Endothelial cell of umbilical vein (primary cell): Measurements from ENCODE around the gene ATP8A2. TPM values are rescaled to one million over a fixed set of nuclear protein-coding genes. Genes with fewer than 3 reads are reported as not detected.

Source experiments
- BruUV-seq: library from RNA; stranded (reverse); fragments of 400-500 nt; replicated peaks from 2 replicates; lab custom pipeline; 2021; lab: Mats Ljungman, UMichigan
- CTCF ChIA-PET: fragments of 300-600, 350-600 bp; sonication (Branson Sonifier 250); formaldehyde crosslinking; loops from one replicate; lab custom pipeline; 2021; ENCODE audit warnings: antibody characterized with exemption, inconsistent platforms; lab: Charles Lee
- POLR2A ChIA-PET: fragments of 300-600, 350-600 bp; sonication (Branson Sonifier 250); formaldehyde crosslinking; loops from one replicate; lab custom pipeline; 2021; ENCODE audit warnings: antibody characterized with exemption, inconsistent platforms; lab: Charles Lee
- DNase-seq: peaks from one replicate; pipeline ENCODE4 v3.0.0-alpha.2; 2011; ENCODE audit warnings: low read depth, low spot score
- FAIRE-seq: peaks from 2 replicates; lab custom pipeline; 2011; peaks lifted over from hg19 to GRCh38; lab: Jason Lieb, UNC
- H2AFZ ChIP-seq: 2 replicates; pipeline ENCODE4 v1.6.0; 2012; ENCODE audit warnings: low read depth, low read length, control low read depth, inconsistent platforms
- H3K27ac ChIP-seq: 2 replicates; pipeline ENCODE4 v1.5.1; 2011; ENCODE audit warnings: low read depth, mild to moderate bottlenecking, control low read depth, low read length, moderate library complexity; ENCODE audit not compliant: insufficient read depth
- H3K27me3 ChIP-seq, 2 experiments: 2 replicates each; pipeline versions ENCODE4 v1.6.0 to v1.6.1; 2011; ENCODE audit warnings: low read length in 2 of 2, mixed read lengths in 1 of 2; ENCODE audit not compliant: control insufficient read depth in 2 of 2, insufficient read depth in 2 of 2
- H3K36me3 ChIP-seq, 2 experiments: 2 replicates in 1 of 2; 3 replicates in 1 of 2; pipeline ENCODE4 v1.5.1; 2011; ENCODE audit warnings: low read length in 2 of 2, mild to moderate bottlenecking in 1 of 2, moderate library complexity in 1 of 2; ENCODE audit not compliant: control insufficient read depth in 2 of 2, insufficient read depth in 2 of 2; ENCODE audit errors: extremely low read depth in 1 of 2
- H3K4me1 ChIP-seq: 3 replicates; pipeline ENCODE4 v1.5.1; 2011; ENCODE audit warnings: mild to moderate bottlenecking, low read length; ENCODE audit not compliant: control insufficient read depth, insufficient read depth; ENCODE audit errors: extremely low read depth
- H3K4me2 ChIP-seq: 2 replicates; pipeline ENCODE4 v1.6.1; 2011; ENCODE audit warnings: low read length, control low read depth, mixed read lengths; ENCODE audit not compliant: insufficient read depth
- H3K4me3 ChIP-seq, 3 experiments: fragments of 200-600 bp in 1 of 3; sonication (generic), shearing (Covaris generic) in 1 of 3; replicated peaks in 1 of 3; 2 replicates each; pipeline ENCODE4 v1.5.1; 2011 to 2016; ENCODE audit warnings: control low read depth in 3 of 3, low read length in 3 of 3, mild to moderate bottlenecking in 2 of 3, inconsistent platforms in 1 of 3, low read depth in 1 of 3, moderate library complexity in 1 of 3; ENCODE audit not compliant: insufficient read depth in 1 of 3
- H3K79me2 ChIP-seq: 2 replicates; pipeline ENCODE4 v1.6.0; 2012; ENCODE audit warnings: low read length, inconsistent platforms; ENCODE audit not compliant: control insufficient read depth, insufficient read depth
- H3K9ac ChIP-seq: replicated peaks from 2 replicates; pipeline ENCODE3; 2011; ENCODE audit warnings: low read length, control low read depth; ENCODE audit not compliant: insufficient read depth; ENCODE audit errors: extremely low read depth
- H3K9me1 ChIP-seq: replicated peaks from 3 replicates; pipeline ENCODE4 v1.6.0; 2011; ENCODE audit warnings: mild to moderate bottlenecking, low read length; ENCODE audit not compliant: control insufficient read depth, insufficient read depth; ENCODE audit errors: extremely low read depth
- H3K9me3 ChIP-seq: replicated peaks from 2 replicates; pipeline ENCODE4 v1.5.1; 2012; ENCODE audit warnings: low read length, inconsistent platforms; ENCODE audit not compliant: control insufficient read depth, insufficient read depth
- H4K20me1 ChIP-seq: replicated peaks from 2 replicates; pipeline ENCODE3; 2011; ENCODE audit warnings: mild to moderate bottlenecking, low read length; ENCODE audit not compliant: control insufficient read depth, insufficient read depth; ENCODE audit errors: extremely low read depth
- FOS ChIP-seq: IDR thresholded peaks from 2 replicates; pipeline ENCODE4 v1.6.1; 2011; ENCODE audit warnings: mild to moderate bottlenecking, low read length, moderate library complexity, borderline replicate concordance; ENCODE audit not compliant: insufficient read depth
- GATA2 ChIP-seq: IDR thresholded peaks from 2 replicates; pipeline ENCODE4 v1.7.0; 2011; ENCODE audit warnings: low read depth, mild to moderate bottlenecking, moderate library complexity, mixed read lengths, low read length; ENCODE audit not compliant: insufficient read length, insufficient read depth
- JUN ChIP-seq: IDR thresholded peaks from 2 replicates; pipeline ENCODE4 v1.6.1; 2011; ENCODE audit warnings: borderline replicate concordance, low read depth; ENCODE audit not compliant: insufficient read length, insufficient read depth
- POLR2AphosphoS5 ChIP-seq: IDR thresholded peaks from 2 replicates; pipeline ENCODE4 v1.6.1; 2012; ENCODE audit warnings: low read depth, mild to moderate bottlenecking, control low read depth, low read length, moderate library complexity; ENCODE audit not compliant: insufficient read depth
- dilution Hi-C: fragments of 300-500 bp; cut with MboI; formaldehyde crosslinking; loops from one replicate; pipeline ENCODE4 v1.15.0; 2019; ENCODE audit warnings: low sequenced_read_pairs; ENCODE audit not compliant: extremely low pct_ligation_motif_present
- intact Hi-C: fragments of 100-400 bp; cut with micrococcal nuclease; formaldehyde crosslinking; loops from one replicate; pipeline ENCODE4 v1.10.0; 2022
- polyA plus RNA-seq, 4 experiments: library from polyadenylated mRNA; depleted of rRNA in 3 of 4; stranded (reverse) in 3 of 4; unstranded in 1 of 4; fragments of >200 nt; gene quantifications; 2 replicates each; pipeline versions ENCODE4 v1.2.1 to v1.2.3, GENCODE V29; 2011 to 2012; ENCODE audit warnings: missing spikeins in 1 of 4
- total RNA-seq: library from RNA; stranded (reverse); gene quantifications from 2 replicates; pipeline ENCODE4 v1.2.3, GENCODE V29; 2021
- TF ChIP-seq, protein P1 (sequence below): IDR thresholded peaks from 2 replicates; pipeline ENCODE4 v1.6.1; 2011; ENCODE audit not compliant: insufficient read depth, insufficient read length

ATP8A2 gene
- total and polyA plus RNA-seq, 2 donors (not counting 3 experiments of a cell fraction or from before 2014, with no cell fraction given): 0.11 to 0.49 TPM

DNA sequence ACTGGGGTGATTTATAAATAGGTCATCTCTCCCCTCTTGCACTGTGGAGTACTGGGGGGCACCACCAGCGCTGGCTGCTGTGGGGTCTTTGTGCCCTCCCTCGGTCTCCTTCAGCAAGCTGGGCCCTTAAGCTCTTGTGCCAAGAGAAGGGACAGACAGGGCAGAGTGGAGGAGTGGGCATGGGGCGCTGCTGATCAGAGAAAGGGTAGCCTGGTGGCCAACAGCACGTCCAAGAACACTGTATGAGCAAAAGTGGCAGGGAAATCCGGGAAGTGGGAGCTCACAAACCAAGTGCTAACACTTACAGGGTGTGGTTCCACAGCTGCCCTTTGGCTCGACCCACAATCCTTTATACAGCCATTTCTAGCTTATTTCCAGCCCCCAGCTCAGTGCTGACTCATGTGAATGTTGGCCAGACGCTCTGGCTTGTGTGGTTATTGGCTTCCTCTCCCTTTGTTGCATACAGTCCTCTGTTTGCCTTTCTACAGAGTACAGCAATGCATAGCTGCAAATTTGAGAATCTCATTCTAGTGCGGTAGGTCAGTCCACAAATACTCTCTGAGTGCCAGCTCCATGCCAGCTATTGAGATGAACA lies 381.3 kb downstream of the ATP8A2 start:
- POLR2A ChIA-PET: no interaction called here
- Histone ChIP-seq H3K36me3 (no peaks in the 10 kb centered on the region), H2AFZ (peak overlapping the region; percentile 12), H3K9ac (no peak overlapping the region), H3K9me3 (no peaks in the 10 kb centered on the region), H3K27ac (no peak overlapping the region), H3K27me3 (no peaks in the 10 kb centered on the region), H3K4me2 (no peak overlapping the region), H3K79me2 (no peaks in the 10 kb centered on the region), H3K4me1 (no peaks in the 10 kb centered on the region), H4K20me1 (no peaks in the 10 kb centered on the region), H3K9me1 (no peaks in the 10 kb centered on the region), H3K4me3 (no peak overlapping the region)
- BruUV-seq: no TSS peak
- dilution Hi-C loops: no loop called here
- DNase-seq (peak; percentile 43), FAIRE-seq (no peak)
- intact Hi-C loops: no loop called here
- TF ChIP-seq GATA2 (no peak), FOS (peak; percentile 58)
- CTCF ChIA-PET: interaction anchor here (0.8 to 1.2 kb wide), 3 partner anchors 8 to 309 kb away, joined by 3 to 4 read pairs (median 3); no protein-coding TSS in a partner anchor

DNA sequence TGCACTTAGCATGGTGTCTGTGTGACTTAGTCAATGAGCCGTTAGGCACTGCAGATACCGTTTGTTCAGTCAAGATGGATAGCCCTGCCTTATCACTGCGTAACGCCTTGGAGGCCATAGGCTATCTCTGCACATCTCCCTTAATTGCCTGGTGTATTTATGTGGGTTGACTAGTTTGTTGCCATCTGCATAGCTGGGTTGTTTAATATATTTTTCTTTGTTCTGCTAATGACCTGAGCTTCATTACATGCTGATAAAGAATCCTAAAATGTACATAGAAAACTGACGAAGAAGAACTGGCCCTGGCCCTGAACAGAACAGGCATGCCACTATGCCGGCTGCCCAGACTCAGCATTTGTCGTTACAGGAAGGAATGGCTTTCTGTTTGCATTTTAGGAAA lies 382.2 kb downstream of the ATP8A2 start:
- Histone ChIP-seq H3K27ac (no peak overlapping the region), H4K20me1 (no peaks in the 10 kb centered on the region), H3K9me3 (no peaks in the 10 kb centered on the region), H3K9ac (no peak overlapping the region), H3K79me2 (no peaks in the 10 kb centered on the region), H3K4me2 (no peak overlapping the region), H3K4me1 (no peaks in the 10 kb centered on the region), H3K36me3 (no peaks in the 10 kb centered on the region), H2AFZ (no peak overlapping the region), H3K27me3 (no peaks in the 10 kb centered on the region), H3K9me1 (no peaks in the 10 kb centered on the region), H3K4me3 (no peak overlapping the region)
- intact Hi-C loops (no loop called here), dilution Hi-C loops (no loop called here)
- CTCF ChIA-PET: no interaction called here
- peak; percentile 35 for TF ChIP-seq GATA2
- TF ChIP-seq POLR2AphosphoS5: no peak
- TF ChIP-seq, protein P1, sequence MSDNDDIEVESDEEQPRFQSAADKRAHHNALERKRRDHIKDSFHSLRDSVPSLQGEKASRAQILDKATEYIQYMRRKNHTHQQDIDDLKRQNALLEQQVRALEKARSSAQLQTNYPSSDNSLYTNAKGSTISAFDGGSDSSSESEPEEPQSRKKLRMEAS: no peak
- no peak for TF ChIP-seq FOS
- no peak for TF ChIP-seq JUN
- no TSS peak for BruUV-seq
- no peak for DNase-seq
- no peak for FAIRE-seq
- POLR2A ChIA-PET: no interaction called here
